Activated T-cell treated with anti-CD3 and anti-CD28 coated beads for 48 hours (primary cell): ENCODE results near the gene SLC6A12.
"Not testable (repeated sequence)": the region's sequence is repeated elsewhere in the genome, so short reads cannot be mapped to it uniquely, and the experiment has no call there.

Experiments
- DNase-seq: peaks from one replicate; pipeline ENCODE4 v3.0.0-alpha.2; 2020; ENCODE audit warnings: low read depth

Gene SLC6A12

DNA sequence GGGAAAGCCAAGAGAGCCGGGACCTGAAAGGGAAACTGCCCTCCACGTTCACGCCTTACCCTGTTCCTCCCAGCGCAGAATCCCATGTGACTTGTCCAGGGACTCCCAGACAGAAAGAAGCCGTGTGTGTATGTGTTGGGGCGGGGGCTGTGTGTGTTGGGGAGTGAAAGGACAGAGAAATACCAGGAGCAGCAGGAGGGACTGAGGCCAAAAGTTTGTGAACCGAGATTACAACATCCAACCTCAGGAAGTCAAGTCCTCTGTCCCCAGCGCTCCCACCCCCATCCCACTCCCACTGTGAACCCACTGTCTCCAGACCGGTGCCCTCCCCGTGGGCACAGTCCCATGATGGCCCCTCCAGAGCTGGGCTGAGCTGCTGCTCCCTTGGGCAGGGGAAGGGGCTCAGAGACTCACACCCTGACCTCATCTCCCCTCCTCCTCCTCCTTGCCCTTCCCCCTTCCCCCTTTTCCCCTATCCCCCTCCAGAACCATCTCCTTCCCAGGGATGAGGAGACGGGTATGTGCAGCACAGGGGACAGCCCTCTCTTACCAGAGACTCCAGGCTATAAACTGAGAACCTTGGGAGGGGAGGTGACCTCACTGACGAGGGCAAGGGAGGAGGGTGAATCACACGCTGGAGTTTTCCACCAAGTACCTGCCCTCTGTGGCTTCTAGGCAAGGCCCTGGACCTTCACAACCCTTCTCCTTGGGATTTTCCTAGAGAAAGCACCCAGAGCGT lies at the start of gene SLC6A12:
Gene SLC6A12 (minus strand): TSS at position 155 of the 739 bp plus-strand sequence. CDS start 4,171 bp downstream, outside the sequence.
- DNase-seq: no peak

- no peak for DNase-seq
Measured at GRCh38 chr12:263574-263973, 49.6 kb upstream of the SLC6A12 start.

DNA sequence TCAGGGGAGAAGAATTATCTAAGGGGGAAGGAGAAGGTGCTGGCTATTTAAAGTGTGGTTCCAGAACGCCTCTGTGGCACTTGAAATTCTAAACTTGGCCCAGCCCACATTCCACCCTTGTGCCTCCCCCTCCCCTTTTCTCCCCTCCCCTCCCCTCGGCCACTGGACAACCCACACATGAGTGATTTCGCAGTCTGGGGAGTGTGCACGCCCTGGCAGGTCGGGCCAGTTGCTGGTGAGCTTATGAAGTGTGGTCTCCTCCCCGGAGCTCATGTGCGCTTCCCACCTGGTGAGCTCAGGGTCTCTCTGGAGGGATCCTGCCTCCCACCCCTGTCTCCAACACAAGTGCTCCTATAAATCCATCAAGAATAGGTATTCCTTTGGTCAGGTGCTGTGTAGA lies 48.9 kb upstream of the SLC6A12 start, which contains the start of gene SLC6A13:
Gene SLC6A13 (minus strand): TSS at position 20 of the 400 bp plus-strand sequence. CDS start 2,784 bp downstream, outside the sequence.
- no peak for DNase-seq

DNA sequence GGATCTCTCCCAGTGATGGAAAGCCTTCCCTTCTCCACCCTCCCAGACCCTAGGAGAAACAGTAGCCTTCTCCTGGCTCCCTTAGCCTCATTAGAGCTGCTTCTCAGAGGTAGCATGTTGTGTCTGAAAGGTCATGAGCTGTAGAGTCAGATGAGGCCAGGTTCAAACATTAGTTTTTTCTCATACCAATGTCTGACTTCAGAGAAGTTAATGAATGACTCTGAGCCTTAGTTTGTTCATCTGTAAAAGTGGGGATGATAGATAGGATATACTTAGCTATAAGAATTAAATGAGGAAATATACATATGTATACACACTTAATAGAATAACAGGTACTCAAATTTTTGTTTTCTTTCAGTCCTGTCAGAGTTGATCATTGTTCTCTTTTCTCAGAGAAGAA lies 48.2 kb upstream of the SLC6A12 start:
- no peak for DNase-seq

DNA sequence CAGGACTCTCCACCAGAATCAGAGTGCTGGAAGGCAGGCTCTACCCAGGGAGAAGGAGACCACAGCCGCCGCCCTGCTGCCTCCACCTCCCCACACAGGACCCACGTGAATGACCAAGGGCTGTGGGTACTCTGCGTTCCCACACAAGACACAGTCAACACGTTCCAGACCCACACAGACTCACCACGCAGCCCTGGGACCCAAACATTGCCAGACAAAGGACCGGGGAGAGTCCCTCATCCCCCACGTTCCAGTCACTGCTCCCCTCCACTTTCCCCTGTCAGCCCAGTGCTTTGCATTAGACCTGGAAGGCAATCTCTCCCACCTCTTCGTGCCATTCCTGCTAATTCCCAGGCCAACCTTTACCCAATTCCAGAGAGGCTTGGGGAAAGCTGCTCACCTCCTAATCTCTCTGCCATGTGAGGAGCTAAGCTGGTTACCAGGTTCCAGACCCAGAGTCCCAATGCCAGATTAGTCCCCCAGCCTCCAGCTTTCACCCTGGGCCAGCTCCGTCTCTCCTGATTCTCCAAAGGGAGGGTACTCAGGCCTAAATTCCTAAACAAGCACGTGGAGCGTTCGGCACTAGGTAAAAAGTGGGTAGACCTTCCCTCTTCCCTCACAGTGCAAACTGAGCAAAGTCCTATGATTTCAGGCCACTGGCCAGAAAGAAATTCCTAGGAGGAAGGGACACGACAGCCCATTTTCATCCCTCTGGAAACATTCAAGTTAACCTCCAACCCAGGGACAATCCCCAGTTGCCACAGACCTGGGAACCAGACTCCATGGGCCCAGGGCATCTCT lies 43.8 kb upstream of the SLC6A12 start:
- no peak for DNase-seq

DNA sequence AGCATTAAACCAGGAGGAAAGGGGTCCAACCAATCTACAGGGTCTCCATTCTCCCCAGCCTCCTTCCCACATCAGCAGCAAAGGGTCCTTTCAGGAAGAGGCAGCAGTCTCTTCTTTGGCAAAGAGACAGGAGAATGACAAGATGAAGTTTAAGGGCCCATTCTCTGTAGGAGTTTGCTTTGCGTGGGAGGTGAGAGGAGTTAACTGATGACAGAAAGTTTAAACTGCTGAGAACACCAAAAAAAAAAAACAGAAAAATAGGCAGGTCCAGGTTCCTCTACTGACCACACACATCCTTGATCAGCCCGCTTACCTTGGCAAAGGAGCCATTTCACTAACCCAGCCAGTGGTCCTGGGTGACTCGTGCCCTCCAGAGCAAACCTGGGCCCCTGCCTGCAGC lies 43.0 kb upstream of the SLC6A12 start:
- DNase-seq: no peak

GRCh38 chr12:256225-256624 lies 42.3 kb upstream of the SLC6A12 start:
- no peak for DNase-seq

- DNase-seq: no peak
Measured at GRCh38 chr12:254912-255311, 41.0 kb upstream of the SLC6A12 start.

DNA sequence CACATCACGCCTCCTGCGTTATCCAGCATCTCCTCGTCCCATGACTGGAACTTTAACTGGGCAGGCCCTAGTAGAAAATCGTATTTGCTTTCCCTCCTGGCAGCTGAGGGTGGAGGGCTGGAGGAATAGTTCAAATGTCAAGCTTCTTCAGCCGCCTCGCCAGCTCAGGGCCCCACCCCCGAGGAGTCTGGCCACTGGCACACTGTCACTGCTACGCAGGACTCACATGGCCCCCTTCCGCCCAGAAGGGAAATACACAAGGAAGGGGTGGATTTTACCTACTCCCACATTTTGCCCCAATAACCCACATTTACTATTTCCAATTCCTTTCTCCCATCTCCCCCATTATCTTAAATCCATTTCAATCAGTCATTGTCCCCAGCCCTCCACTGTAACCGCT lies 40.1 kb upstream of the SLC6A12 start:
- DNase-seq: no peak

DNA sequence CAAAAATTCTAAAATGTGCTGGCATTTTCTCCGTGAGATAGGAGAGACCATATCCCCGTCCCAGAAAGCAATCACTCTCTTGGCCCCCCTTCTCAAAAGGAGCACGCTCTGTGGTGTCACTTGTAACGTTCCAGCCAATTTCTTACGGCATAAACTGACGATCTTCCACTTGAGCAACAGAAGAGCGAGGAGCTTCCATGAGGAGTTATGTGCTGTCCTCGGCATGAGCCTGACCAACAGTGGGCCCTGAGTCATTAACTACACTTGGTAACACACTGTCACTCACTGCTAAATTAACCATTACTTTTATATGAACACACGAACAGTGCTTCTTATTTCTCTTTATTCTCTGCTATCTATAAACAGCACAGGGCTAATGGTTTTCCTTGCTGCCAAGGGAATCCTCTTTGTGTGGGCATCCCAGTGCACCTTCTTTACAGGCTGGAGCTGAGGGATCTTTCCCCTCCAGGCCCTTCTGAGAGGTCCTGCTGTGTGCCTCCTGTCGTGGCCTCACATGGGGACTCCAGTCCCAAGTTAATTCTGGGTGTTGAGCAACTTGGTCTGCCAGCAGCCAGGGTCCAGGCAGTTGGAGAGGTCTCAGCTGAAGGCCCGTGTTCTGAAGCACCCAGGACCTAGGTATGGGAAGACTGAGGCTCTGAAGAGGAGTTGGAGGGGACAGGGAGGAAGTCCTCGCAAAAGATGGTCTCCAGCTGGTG lies 39.3 kb upstream of the SLC6A12 start:
- no peak for DNase-seq

- no peak for DNase-seq
Measured at GRCh38 chr12:252636-253035, 38.7 kb upstream of the SLC6A12 start.

DNA sequence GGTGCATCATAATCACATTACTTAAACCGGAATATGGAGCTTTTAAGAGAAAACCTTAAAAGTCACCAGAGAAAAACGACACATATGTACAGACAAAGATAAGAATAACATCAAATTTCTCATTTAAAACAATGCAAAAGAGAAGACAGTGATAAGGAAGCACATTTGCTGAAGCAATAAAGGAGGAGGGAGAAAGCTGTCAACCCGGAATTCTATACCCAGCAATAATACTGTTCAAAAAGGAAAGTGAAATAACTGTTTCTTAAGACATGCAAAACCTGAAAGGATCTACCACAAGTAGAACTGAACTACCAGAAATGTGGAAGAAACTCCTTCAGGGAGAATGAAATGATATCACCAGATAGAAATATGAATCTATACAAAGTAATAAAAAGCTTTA lies 33.3 kb upstream of the SLC6A12 start:
- DNase-seq: no peak

DNA sequence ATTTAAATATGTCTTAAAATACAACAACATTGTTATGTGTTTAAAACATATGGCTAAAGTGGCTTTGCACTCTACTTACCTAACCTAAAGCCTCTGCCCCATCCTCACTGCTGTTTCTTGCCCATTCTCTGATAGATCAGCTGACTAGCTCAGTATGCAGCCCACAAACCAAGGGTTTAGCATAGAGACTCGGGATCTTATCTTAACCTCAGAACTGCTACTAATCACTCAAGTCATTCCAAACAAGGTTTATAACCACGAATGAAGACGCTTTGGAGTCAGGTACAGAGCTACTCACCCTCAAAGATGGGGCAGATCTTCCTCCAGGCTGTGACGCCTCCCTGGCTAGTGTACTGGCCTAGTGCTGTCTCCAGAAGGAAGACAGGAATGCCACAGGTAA lies 29.4 kb upstream of the SLC6A12 start:
- no peak for DNase-seq

GRCh38 chr12:242496-242895 lies 28.5 kb upstream of the SLC6A12 start:
- DNase-seq: no peak

- no peak for DNase-seq
Measured at GRCh38 chr12:241266-241665, 27.3 kb upstream of the SLC6A12 start.

GRCh38 chr12:240566-240965 lies 26.6 kb upstream of the SLC6A12 start:
- DNase-seq: no peak

- DNase-seq: no peak
Measured at GRCh38 chr12:238736-239398, 24.9 kb upstream of the SLC6A12 start.

DNA sequence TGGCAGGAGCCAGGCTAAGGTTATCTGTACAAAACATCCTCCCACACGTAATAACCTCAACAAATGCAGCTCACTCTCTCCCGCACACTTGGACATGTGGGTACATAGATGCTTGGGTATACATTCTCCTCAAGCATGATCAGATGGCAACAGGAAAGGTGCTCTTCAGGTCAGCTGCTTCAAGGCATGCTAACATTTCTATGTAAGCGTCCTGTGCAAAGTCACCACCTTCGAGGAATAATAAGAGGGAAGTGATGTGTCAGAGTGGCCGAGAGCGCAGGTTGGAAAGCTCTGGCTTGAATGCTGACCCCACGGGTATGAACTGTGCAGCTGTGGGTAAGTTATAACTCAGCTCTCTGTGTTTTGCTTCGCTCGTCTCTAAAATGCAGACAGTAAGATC lies 24.2 kb upstream of the SLC6A12 start:
- DNase-seq: no peak

DNA sequence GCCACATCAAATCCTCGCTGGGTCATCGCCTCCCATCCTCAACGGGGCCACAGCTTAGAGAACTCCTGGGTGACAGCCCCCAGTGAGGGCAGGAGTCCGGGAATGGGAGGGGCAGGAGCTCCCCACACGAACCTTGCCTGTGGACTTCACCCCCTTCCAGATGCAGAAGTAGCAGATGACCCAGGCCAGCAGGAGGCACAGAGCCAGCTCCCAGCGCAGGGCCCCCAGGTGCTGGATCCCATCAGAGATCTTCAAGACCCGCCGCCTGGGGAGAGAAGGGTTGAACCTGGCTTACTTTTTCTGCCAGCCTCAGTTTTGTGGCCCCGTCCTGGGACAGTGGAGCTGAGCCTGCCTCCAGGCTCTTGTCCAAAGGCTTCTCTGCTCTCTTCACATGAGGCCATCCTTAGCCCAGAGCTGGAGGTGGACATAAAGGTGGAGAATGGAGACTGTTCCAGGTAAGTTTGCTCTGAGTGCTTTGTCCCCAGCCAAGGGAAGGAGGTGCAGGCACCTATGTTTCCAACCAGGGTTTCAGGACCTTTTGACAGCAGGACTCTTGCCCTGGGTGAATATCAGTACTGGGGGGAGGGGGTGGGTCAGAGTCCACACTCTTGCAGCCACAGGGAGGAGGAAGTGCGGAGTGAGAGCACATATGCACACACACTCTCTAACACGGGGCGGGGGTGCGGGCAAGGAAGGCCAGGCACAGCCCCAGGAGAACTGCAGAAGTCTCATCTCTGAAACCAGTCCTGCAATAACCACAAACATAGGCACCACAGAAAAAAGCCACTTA lies 23.3 kb upstream of the SLC6A12 start:
- no peak for DNase-seq

GRCh38 chr12:236445-236844 lies 22.5 kb upstream of the SLC6A12 start:
- DNase-seq: no peak

- DNase-seq: not testable (repeated sequence)
Measured at GRCh38 chr12:235967-236366, 22.0 kb upstream of the SLC6A12 start.
